H7 (cell line): ENCODE measurements around the gene RTL10. TPM values are rescaled to one million over a fixed set of nuclear protein-coding genes. Genes with fewer than 3 reads are reported as not detected.
A peak's percentile ranks its signal among the peaks of the same experiment; 100 is the strongest.

Experiments used
- DNase-seq: peaks from one replicate; pipeline ENCODE4 v3.0.0; 2012
- H3K27me3 ChIP-seq: 2 replicates; pipeline ENCODE4 v1.6.0; 2011; ENCODE audit warnings: mild to moderate bottlenecking, low read length; ENCODE audit not compliant: control insufficient read depth, insufficient read depth
- H3K36me3 ChIP-seq: replicated peaks from 2 replicates; pipeline ENCODE4 v1.5.1; 2011; ENCODE audit warnings: low read length; ENCODE audit not compliant: control insufficient read depth, insufficient read depth
- H3K4me3 ChIP-seq: 2 replicates; pipeline ENCODE4 v1.5.1; 2011; ENCODE audit warnings: low read depth, mild to moderate bottlenecking, control low read depth, low read length, moderate library complexity; ENCODE audit not compliant: insufficient read depth
- total RNA-seq: library from RNA; depleted of rRNA; stranded (reverse); fragments of >200 nt; shearing (Covaris generic); gene quantifications from 2 replicates; pipeline ENCODE4 v1.2.3, GENCODE V29; 2014

Gene RTL10
- total RNA-seq, 1 experiment from 2014 or later, result 12.3 TPM

DNA sequence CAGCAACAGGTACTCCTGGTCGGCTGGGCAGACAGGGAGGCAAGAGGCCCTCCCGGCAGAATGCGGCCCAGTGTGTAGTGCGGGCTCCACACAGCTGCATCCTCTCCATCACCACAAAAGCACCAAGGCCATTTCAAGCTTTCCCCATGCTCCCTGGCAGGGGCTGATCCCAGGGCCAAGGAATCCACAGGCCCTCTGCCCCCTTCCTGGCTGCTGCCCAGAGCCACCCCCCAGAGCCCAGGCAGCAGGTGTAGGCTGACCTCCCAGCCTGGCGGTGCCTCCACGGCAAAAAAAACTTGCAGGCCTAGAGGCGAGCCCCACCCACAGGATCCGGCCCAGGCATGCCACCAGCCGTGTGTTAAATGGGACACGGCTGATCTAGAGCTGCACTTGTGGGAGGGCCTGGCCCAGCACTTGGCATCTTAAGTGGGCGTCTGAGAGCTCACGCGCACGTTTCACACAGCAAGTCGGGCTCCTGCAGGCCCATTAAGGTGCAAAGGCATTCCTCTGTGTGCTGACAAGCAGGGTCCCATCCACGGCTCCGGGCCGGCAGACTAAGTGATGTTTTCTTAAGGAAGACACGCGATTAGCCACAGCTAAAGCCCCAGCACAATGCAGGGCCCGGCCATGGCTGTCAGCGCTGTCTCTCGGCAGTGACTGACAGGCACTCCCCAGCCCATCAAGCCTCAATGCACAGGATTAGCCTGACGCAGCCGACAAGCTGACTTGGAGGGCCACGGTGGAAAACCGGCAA lies 19.8 kb upstream of the RTL10 start:
- DNase-seq, result peak; percentile 57
- Histone ChIP-seq H3K36me3 (no peaks in the 10 kb centered on the region), H3K4me3 (no peak overlapping the region), H3K27me3 (no peaks in the 10 kb centered on the region)

- H3K27me3 ChIP-seq, result no peaks in the 10 kb centered on the region
- no peak overlapping the region for H3K4me3 ChIP-seq
- DNase-seq, result peak; percentile 39
- no peaks in the 10 kb centered on the region for H3K36me3 ChIP-seq
These were observed 19.3 kb upstream of the RTL10 start for GRCh38 chr22:19873960-19874306.

DNA sequence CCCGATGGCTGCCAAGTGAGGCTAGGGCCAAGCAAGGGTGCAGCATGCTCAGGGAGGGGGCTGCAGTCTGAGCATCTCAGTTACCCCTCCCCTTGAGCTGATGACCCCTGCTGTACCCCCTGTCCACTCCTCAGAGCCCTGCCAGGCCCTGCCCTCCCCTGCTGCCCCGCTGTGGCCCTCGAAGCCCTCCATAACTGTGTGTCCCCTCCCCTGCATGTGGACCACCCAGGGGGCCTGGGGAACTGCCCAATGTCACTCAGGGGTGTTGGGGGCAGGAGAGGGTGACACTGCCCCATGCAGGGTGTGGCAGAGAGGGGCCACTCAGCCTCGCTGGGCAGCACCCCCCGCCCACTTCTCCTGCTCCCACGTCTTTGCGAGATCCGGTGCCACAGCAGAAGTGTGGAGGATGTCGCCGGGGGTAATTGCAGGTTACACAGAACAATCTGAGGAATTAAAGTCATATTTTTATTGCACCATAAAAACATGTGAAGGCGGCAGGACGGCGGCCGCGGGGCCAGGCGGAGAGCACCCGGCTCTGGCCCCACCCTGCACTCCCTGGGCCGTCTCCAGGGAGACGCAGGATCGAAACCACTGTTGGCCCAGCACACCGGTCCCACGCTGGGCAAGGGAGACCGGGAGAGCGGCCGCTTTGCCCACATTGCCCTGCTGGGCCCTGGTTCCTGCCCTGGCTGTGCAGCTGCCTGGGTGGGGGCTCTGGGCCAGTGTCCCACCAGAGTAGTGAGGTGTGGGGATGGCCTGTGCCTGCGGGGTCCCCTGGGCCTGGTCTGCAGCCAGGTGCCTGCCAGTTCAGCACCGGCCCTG lies 18.7 kb upstream of the RTL10 start:
- no peaks in the 10 kb centered on the region for H3K36me3 ChIP-seq
- no peak overlapping the region for H3K4me3 ChIP-seq
- H3K27me3 ChIP-seq, result no peaks in the 10 kb centered on the region
- peak; percentile 57 for DNase-seq

DNA sequence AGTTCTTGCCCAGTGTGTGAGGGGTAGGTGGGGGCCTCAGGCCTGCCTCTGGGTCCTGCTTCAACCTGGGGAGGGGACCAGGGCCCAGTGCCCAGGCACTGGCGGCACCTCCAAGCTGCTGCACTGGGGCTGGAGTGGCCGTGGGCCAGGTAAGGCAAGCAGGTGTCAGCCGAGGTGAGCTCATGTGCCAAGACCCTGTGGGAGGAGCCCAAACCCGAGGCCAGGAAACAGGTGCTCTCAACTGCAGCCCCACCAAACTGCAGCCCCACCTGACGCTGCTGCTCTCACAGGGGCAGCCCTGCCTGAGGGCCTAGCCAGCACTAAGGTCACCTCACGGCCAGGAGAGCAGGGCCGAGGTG lies 18.1 kb upstream of the RTL10 start:
- H3K4me3 ChIP-seq, result no peak overlapping the region
- peak; percentile 63 for DNase-seq
- no peaks in the 10 kb centered on the region for H3K27me3 ChIP-seq
- H3K36me3 ChIP-seq, result no peaks in the 10 kb centered on the region

- H3K27me3 ChIP-seq, result no peaks in the 10 kb centered on the region
- H3K4me3 ChIP-seq, result no peak overlapping the region
- DNase-seq, result peak; percentile 42
- H3K36me3 ChIP-seq, result no peaks in the 10 kb centered on the region
These were observed 17.4 kb upstream of the RTL10 start for GRCh38 chr22:19871845-19872778.

DNA sequence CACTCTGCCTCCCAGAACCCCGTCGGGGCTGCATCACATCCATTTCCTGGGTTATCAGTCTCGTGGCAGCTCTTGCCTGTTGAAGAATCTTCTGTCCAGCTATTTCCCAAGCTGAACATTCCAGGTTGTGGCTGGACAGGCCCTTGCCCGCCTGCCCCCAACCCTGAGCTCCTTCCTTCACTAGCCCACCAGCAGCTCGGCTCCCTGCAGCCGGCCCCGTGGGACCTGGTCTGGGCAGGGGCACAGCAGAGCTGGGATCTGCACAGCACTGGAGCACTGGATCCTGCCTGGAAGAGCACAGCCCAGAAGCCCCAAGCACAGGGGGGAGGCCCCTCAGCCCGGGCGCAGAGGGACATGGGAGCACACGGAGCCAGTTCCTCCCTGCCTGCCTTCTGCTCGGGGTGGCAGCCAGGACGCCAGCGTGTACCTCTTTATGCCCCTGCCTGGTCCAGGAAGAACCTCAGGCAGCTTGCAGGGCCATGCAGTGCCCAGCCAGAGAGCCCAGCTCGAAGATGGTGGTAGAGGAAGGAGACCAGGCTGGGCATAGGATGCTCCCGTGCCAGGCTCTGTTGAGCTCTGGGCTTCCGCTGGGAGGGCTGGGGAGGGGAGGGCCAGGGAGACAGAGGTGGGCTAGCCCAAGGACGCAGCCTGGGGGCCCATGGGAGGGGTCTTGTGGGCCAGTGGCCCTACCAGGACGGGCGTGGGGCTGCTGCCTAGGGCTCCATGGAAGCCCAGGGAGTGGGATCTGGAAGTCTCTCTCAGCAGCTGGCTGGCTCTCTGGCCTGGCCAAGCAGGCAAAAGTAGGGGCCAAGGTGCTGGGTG lies 16.6 kb upstream of the RTL10 start:
- peak; percentile 44 for DNase-seq
- H3K27me3 ChIP-seq, result no peaks in the 10 kb centered on the region

GRCh38 chr22:19870153-19871022 lies 15.7 kb upstream of the RTL10 start:
- DNase-seq, result peak; percentile 32
- Histone ChIP-seq H3K4me3 (no peak overlapping the region), H3K27me3 (no peaks in the 10 kb centered on the region), H3K36me3 (no peaks in the 10 kb centered on the region)

More for the DNA sequence above, 16.6 kb upstream of the RTL10 start:
- Histone ChIP-seq H3K36me3 (no peaks in the 10 kb centered on the region), H3K4me3 (no peak overlapping the region)

DNA sequence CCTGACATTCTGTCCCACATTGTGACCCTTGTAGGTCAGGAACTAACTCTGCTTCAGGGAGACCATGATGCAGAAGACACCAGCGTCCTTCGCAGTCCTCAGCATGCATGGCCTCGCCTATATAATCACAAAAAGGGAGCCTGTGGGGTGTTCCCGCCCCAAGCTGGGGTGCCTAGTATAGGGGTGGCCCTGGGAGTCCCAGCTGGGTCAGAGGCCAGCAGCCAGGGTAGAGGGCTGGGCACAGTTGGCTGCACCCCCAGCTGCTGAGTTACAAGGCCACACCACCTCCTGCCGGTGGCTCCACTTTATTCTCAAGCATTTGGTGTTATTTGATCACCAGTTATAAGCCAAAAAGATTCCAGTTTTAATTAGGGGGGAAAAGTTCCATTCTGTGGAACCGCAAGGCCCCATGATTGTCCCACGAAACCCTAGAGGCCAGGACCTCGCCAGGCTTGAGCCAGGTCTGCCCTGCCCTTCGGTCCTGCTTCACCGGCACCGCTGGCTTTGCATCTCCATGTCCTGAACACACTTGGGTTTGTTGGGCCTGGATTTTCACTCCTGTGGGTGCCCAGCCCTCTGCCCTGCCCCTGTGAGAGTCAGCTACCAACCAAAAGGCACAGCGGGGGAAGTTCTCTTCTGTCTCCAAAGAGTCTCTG lies 15.0 kb upstream of the RTL10 start:
- DNase-seq, result peak; percentile 39
- no peaks in the 10 kb centered on the region for H3K36me3 ChIP-seq
- no peak overlapping the region for H3K4me3 ChIP-seq

DNA sequence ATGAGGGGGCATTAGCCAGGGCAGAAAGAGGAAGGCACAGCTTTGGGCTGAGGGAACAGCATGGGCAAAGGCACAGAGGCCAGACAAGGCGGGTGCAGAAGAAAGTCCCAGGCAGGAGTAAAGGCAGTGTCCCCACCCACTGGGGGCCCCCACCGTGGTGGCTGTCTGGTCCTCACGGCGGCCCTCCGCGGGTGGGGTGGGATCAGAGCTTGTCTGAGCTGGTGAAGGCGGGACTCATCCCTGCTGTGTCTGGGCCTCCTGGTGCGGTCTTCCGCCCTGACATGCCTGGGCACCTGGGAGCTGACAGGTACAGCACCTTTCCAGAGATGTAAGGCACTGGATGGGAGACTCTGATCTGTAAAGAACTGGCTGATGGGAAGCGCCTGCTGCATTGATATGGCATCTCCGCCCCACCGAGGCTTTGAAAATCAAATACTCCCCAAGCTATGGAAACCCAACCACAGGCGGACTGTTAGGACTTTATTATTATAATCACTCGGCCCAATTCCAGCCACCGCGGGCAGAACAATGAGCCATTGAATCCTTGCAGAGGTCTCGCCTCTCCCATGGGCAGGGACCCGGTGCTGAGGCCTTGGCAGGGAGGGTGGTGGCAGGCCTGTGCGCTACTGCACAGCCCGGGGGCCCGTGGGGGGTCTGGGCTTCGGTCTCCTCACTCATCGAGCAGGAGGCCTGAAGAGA lies 14.2 kb upstream of the RTL10 start:
- Histone ChIP-seq H3K27me3 (no peaks in the 10 kb centered on the region), H3K36me3 (no peaks in the 10 kb centered on the region), H3K4me3 (no peak overlapping the region)
- DNase-seq, result peak; percentile 57

More for the DNA sequence above, 15.0 kb upstream of the RTL10 start:
- H3K27me3 ChIP-seq, result no peaks in the 10 kb centered on the region

DNA sequence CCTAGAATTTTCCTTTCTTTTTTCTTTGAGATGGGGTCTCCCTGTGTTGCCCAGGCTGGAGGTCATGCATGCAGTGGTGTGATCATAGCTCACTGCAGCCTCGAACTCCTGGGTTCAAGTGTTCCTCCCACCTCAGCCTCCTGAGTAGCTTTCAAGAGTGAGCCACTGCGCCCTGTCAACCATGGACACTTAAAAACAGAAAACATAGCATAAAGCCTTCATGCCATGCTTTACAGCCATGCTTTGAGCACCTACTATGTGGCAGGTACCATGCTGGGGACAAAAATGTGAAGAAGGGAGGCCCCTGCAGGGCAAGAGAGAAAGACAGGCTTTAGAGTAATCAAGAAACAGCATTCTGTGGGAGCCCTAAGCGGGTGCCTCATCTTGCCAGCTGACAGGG lies 13.7 kb upstream of the RTL10 start:
- H3K27me3 ChIP-seq, result no peaks in the 10 kb centered on the region
- H3K4me3 ChIP-seq, result no peak overlapping the region
- DNase-seq, result peak; percentile 39
- no peaks in the 10 kb centered on the region for H3K36me3 ChIP-seq

DNA sequence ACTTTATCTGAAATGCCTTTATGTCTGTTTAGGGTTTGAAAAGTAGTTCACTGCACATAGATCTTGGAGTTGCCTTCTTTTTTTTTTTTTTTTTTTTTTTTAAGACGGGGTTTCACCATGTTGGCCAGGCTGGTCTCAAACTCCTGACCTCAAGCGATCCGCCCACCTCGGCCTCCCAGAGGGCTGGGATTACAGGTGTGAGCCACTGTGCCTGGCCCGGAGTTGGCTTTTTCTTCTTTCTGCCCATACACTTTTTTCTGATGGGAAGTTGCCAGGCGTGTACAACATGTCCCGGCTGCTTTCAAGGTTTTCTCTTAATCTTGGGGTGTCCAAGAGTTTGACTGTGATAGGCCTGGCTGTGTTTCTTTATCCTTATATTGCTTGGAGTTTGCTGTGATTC lies 12.9 kb upstream of the RTL10 start:
- Histone ChIP-seq H3K4me3 (no peak overlapping the region), H3K27me3 (no peaks in the 10 kb centered on the region), H3K36me3 (no peaks in the 10 kb centered on the region)
- no peak for DNase-seq

- H3K4me3 ChIP-seq, result no peak overlapping the region
- no peaks in the 10 kb centered on the region for H3K36me3 ChIP-seq
- no peaks in the 10 kb centered on the region for H3K27me3 ChIP-seq
- no peak for DNase-seq
These were observed 12.0 kb upstream of the RTL10 start for GRCh38 chr22:19866665-19867009.
